Right lobe of liver (tissue), 4 donors: Measurements from ENCODE around the gene TMEM272.

ENCODE experiments used
- CTCF ChIP-seq, 4 donors: fragments of 200-600 bp in 3 of 4; fragments of 450-650 bp in 1 of 4; IDR thresholded peaks; one replicate each; pipeline versions ENCODE4 v1.5.1 to v1.8.0; 2016 to 2022; ENCODE audit warnings: antibody characterized with exemption in 4 of 4, mild to moderate bottlenecking in 2 of 4
- POLR2A ChIP-seq: fragments of 450-650 bp; IDR thresholded peaks from one replicate; pipeline ENCODE4 v1.6.1; 2017; ENCODE audit warnings: antibody characterized with exemption, mild to moderate bottlenecking
- donor health status: DM: no; HTN: no; CAD: no.
- donor health status: DM: no; HTN: no; CAD: no.
- donor health status: DM: no; HTN: yes; CAD: no.

GRCh38 chr13:51849145-51850101 lies 4.4 kb upstream of the TMEM272 start:
- TF ChIP-seq CTCF (IDR thresholded peaks at IDR 0.05) (peak in 3 of 4 donors; percentile 19 to 43 (median 21)), POLR2A (no peak)
